ENCODE measurements around the gene C14orf119.
A peak's percentile ranks its signal among the peaks of the same experiment; 100 is the strongest.

C14orf119 gene

DNA sequence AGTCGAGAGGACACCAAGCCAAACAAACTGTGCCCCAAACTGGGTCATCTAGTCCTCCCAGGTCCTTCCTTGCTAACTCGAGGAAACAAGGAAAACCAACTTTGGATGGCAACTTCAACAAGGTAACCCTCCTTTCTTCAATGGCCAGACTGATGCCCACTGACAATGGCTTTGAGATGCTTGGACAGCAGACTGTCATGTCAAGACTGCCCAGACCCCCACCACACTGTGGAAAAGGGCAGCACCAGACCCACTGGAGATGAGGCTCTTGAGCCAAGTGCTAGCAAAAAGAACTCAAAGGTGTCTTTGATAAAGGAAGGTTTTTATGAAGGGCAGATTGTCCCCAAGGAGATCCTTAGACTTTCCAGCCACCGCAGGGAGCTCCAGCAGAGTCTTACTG lies 28.9 kb upstream of the C14orf119 start:
- TF ChIP-seq, protein P1, sequence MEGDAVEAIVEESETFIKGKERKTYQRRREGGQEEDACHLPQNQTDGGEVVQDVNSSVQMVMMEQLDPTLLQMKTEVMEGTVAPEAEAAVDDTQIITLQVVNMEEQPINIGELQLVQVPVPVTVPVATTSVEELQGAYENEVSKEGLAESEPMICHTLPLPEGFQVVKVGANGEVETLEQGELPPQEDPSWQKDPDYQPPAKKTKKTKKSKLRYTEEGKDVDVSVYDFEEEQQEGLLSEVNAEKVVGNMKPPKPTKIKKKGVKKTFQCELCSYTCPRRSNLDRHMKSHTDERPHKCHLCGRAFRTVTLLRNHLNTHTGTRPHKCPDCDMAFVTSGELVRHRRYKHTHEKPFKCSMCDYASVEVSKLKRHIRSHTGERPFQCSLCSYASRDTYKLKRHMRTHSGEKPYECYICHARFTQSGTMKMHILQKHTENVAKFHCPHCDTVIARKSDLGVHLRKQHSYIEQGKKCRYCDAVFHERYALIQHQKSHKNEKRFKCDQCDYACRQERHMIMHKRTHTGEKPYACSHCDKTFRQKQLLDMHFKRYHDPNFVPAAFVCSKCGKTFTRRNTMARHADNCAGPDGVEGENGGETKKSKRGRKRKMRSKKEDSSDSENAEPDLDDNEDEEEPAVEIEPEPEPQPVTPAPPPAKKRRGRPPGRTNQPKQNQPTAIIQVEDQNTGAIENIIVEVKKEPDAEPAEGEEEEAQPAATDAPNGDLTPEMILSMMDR (IDR thresholded peaks at IDR 0.05; ENCODE audit: borderline replicate concordance, insufficient read depth, low read depth, low read length), result no peak
- no peak overlapping the region for H3K4me3 ChIP-seq (ENCODE audit: low read depth, low read length)

DNA sequence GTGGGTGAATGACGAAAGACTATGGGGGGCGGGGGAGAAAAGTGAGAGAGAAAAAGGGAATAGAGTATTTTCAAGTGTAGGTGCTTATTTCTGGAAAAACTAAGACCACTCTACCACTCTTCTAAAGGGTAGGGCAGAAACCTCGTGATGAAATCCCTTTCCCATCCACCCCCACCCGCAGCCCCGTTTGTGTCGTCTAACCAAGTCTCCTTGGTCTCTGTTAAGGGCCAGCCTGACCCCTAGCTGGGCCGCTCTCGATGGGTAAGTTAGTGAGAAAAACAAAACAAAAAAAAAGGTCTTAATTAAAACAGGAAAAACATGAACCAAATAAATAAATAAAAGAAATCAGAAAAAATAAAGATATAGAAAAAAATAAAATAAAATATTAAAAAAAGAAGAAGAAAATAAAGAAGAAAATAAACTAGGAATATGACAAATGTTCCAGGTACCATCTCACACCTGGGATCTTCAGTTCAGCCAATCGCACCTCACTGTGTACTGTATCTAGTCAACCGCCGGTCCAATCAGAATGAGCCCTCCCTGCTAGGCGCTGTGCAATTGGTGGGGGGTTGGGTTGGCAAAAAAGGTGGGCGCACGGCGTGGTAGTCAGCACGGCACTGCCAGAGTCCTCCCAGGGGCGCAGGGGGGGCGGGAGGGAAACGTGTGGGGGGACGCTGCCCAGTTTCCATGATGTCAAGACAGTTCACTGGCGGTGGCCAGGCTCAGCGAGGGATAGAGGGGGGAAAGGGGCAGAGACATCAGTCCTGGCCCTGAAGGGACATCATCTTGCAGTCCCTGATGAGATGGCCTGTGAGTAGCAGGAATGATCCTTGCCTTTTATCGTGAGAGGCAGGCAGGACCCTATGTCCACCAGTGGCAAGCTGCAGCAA lies 28.2 kb upstream of the C14orf119 start:
- TF ChIP-seq, protein P1 (IDR thresholded peaks at IDR 0.05; ENCODE audit: borderline replicate concordance, insufficient read depth, low read depth, low read length), result no peak
- no peak overlapping the region for H3K4me3 ChIP-seq (ENCODE audit: low read depth, low read length)

DNA sequence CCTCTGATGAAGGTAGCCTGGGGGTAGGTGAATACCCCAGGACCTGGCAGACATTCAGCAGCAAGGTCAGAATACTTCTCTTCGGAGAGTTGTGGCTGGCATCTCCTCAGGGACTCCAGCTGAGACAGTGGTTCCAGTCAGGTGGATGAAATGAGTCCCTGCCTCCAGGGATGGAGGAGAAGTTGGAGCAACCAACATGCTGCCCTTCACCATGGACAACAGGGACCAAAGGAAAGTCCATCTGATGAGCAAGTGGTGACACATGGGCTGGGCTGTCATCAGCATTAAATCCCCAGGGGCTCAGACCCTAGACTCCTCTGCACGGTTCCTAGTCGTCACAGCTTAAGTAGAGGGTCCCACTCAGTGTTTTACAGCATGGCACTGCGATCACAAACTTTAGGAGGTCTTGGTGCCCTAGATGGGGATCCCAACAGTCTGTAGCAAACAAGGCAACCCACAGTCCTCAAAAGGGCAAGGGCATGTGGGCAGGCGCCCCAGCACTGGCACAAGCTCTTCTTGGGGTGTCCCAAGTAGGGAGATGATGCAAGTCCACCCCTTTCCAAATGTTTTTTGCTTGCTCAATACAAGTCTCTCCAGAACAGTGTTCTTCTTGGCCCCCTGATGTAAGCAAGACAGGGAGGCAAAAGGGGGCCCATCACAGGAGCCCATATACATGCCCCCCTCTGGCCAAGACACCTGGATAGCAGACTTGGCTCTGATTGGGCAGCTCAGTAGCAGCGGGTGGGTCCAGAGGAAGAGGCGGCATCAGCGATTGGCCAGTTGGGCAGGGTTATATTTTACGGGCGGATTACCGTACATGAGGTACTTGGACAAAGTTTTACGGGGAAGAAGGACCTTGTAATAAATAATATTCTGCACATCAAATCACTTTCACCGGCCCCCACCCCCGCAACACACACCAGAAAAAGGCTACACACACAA lies 27.2 kb upstream of the C14orf119 start:
- TF ChIP-seq, protein P1 (IDR thresholded peaks at IDR 0.05; ENCODE audit: borderline replicate concordance, insufficient read depth, low read depth, low read length), result no peak
- H3K4me3 ChIP-seq (ENCODE audit: low read depth, low read length), result no peak overlapping the region

DNA sequence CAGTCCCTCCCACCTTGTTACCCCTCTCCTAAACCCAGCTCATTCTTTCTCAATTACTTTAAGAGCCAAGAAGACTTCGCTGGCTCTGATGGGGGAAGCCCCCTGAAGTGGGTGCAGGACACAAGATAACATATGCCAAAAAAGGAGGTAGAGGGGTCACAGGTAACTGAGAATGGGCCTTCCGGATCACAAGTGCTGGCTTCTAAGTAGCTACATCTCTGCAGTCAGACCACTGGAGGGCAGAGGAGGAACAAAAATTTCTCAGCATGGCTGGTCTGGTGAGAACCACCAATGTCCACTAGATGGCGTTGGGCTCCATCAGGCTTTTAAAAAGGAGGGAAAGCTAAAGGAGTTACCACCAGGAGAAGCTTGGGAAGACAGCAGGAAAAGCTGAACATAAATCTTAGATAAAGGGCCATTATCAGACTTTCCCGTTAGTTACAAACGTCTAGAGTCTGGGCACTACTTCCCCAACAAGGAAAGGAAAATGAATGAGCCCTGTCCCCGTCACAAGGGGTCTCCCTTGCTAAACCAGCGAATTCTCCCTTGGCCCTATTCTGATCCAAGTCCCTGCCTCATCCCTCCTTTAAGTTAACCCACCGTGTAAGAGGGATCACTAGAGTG lies 26.4 kb upstream of the C14orf119 start:
- TF ChIP-seq, protein P1 (IDR thresholded peaks at IDR 0.05; ENCODE audit: borderline replicate concordance, insufficient read depth, low read depth, low read length), result peak; percentile 92
- H3K4me3 ChIP-seq (ENCODE audit: low read depth, low read length), result no peak overlapping the region

DNA sequence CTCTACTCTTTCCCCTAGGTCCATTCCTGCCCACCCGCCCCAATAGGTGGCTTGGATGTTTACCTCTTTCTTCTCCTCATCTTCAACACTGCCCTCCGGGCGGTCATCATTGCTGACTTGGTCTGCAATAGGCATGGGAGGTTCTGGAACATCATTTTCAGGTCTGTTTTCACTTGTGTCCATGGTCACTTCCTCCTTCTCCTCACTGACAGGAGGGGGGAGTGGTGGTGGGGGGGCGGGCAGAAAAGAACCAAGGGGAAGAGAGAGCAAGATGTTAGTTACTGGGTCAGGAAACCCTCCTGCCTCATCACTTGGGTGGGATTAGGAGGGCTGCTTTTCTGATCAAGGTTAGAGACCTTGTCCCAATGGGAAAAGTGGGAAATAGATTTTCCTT lies 25.9 kb upstream of the C14orf119 start:
- TF ChIP-seq, protein P1 (IDR thresholded peaks at IDR 0.05; ENCODE audit: borderline replicate concordance, insufficient read depth, low read depth, low read length), result no peak
- no peak overlapping the region for H3K4me3 ChIP-seq (ENCODE audit: low read depth, low read length)

DNA sequence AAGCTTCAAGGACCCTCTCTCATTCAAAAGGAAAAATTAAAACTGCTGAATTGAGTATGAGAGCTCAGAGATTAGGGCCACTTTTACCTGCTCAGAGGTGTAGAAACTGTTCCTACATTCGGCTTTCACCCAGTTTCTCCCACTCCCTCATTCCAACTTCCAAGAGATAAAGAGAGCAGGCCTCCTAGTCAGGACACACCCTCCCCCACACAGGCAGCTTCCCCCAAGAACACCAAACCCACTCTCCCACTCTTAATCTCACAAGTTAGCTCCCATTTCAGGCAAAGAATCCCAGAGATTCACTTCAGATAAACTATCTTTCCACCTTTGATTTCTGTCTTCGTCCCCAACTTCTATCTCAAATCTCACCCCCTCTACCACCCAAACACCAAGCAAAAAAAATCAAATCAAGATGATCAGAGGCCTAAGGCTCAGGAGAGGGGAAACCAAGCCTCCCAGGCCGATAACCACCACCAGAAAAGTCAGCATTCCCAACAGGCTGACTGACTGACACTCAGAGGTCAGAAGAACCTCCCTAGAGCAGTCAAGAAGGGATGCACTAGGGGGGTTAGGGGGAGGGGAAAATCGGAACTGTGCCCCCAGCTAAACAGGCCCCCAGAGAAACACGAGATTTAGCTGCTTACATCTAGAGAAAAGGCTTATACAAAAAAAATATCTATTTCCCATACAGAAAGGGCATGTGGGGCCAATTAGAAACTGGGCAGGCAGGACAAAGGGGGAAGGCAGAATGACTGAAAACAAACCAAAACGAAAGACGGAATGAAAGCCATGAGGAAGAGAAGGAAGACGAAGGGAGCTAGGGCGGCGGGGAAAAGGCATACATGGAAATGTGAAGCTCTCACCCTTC lies 24.8 kb upstream of the C14orf119 start:
- H3K4me3 ChIP-seq (ENCODE audit: low read depth, low read length), result peak overlapping the region; percentile 50
- TF ChIP-seq, protein P1 (IDR thresholded peaks at IDR 0.05; ENCODE audit: borderline replicate concordance, insufficient read depth, low read depth, low read length), result no peak

Data from GM12875 (cell line).